Trophoblast cell (in vitro differentiated cells and primary cell): ENCODE measurements around the gene FSTL1.

ENCODE experiments used
- DNase-seq, 2 donors: peaks; one replicate each; pipeline ENCODE4 v3.0.0-alpha.2; 2016
- H2AFZ ChIP-seq: 2 replicates; pipeline ENCODE4 v1.6.1; 2013; ENCODE audit warnings: low read length, moderate library complexity, mild to moderate bottlenecking; ENCODE audit not compliant: insufficient read depth, poor library complexity
- H2AK5ac ChIP-seq: 2 replicates; pipeline ENCODE4 v1.6.1; 2013; ENCODE audit warnings: mild to moderate bottlenecking, low read length
- H2BK120ac ChIP-seq: 2 replicates; pipeline ENCODE4 v1.6.1; 2013; ENCODE audit warnings: low read length, mild to moderate bottlenecking, moderate library complexity; ENCODE audit not compliant: insufficient read depth, poor library complexity
- H2BK12ac ChIP-seq: 2 replicates; pipeline ENCODE4 v1.6.1; 2013; ENCODE audit warnings: mild to moderate bottlenecking, low read length, moderate library complexity
- H2BK5ac ChIP-seq: 2 replicates; pipeline ENCODE4 v1.6.1; 2013; ENCODE audit warnings: low read length, low read depth, moderate library complexity, mild to moderate bottlenecking; ENCODE audit not compliant: poor library complexity
- H3K14ac ChIP-seq: 2 replicates; pipeline ENCODE4 v1.6.1; 2013; ENCODE audit warnings: mild to moderate bottlenecking, low read length
- H3K18ac ChIP-seq: 2 replicates; pipeline ENCODE4 v1.6.1; 2013; ENCODE audit warnings: mild to moderate bottlenecking, low read length
- H3K23ac ChIP-seq: 2 replicates; pipeline ENCODE4 v1.6.1; 2013; ENCODE audit warnings: low read length
- H3K27ac ChIP-seq: 2 replicates; pipeline ENCODE4 v1.5.1; 2013; ENCODE audit warnings: low read depth, mild to moderate bottlenecking, inconsistent platforms, low read length, moderate library complexity
- H3K27me3 ChIP-seq: 2 replicates; pipeline ENCODE4 v1.6.1; 2013; ENCODE audit warnings: inconsistent platforms, mild to moderate bottlenecking, low read length, moderate library complexity; ENCODE audit not compliant: insufficient read depth
- H3K36me3 ChIP-seq, 2 experiments: 1 replicate in 1 of 2; 2 replicates in 1 of 2; pipeline ENCODE4 v1.6.1; 2013; ENCODE audit warnings: low read length in 2 of 2, mild to moderate bottlenecking in 2 of 2, moderate library complexity in 1 of 2; ENCODE audit not compliant: insufficient read depth in 2 of 2, control insufficient read depth in 1 of 2
- H3K4ac ChIP-seq: 2 replicates; pipeline ENCODE4 v1.6.1; 2013; ENCODE audit warnings: low read depth, mild to moderate bottlenecking, low read length, moderate library complexity
- H3K4me1 ChIP-seq, 2 experiments: 1 replicate in 1 of 2; 2 replicates in 1 of 2; pipeline ENCODE4 v1.6.1; 2013; ENCODE audit warnings: low read length in 2 of 2, mild to moderate bottlenecking in 2 of 2, moderate library complexity in 1 of 2; ENCODE audit not compliant: insufficient read depth in 2 of 2, control insufficient read depth in 1 of 2
- H3K4me2 ChIP-seq: 2 replicates; pipeline ENCODE4 v1.6.1; 2013; ENCODE audit warnings: inconsistent platforms, mild to moderate bottlenecking, low read length, moderate library complexity
- H3K4me3 ChIP-seq: 2 replicates; pipeline ENCODE4 v1.5.1; 2013; ENCODE audit warnings: mild to moderate bottlenecking, low read depth, low read length, inconsistent platforms
- H3K79me1 ChIP-seq: one replicate; pipeline ENCODE4 v1.6.1; 2013; ENCODE audit warnings: low read length
- H3K79me2 ChIP-seq: 2 replicates; pipeline ENCODE4 v1.6.1; 2013; ENCODE audit warnings: low read length, mild to moderate bottlenecking; ENCODE audit not compliant: control insufficient read depth, insufficient read depth, poor library complexity
- H3K9ac ChIP-seq: 2 replicates; pipeline ENCODE4 v1.6.1; 2013; ENCODE audit warnings: mild to moderate bottlenecking, low read length
- H3K9me3 ChIP-seq: 2 replicates; pipeline ENCODE4 v1.6.1; 2013; ENCODE audit warnings: low read depth, mild to moderate bottlenecking, control low read depth, inconsistent platforms, low read length; ENCODE audit not compliant: insufficient read depth
- H4K12ac ChIP-seq: 2 replicates; pipeline ENCODE4 v1.6.1; 2013; ENCODE audit warnings: low read depth, mild to moderate bottlenecking, low read length, moderate library complexity
- H4K8ac ChIP-seq: 2 replicates; pipeline ENCODE4 v1.6.1; 2013; ENCODE audit warnings: low read depth, mild to moderate bottlenecking, low read length, moderate library complexity
- H4K91ac ChIP-seq: one replicate; pipeline ENCODE4 v1.6.1; 2013; ENCODE audit warnings: low read depth, mild to moderate bottlenecking, low read length, moderate library complexity
- WGBS: extraction: QIAGEN DNeasy Blood & Tissue Kit; methylation state at CpG from one replicate; pipeline ENCODE4 v1.1.7; 2013; ENCODE audit warnings: missing lambda C conversion rate; ENCODE audit not compliant: insufficient read length, insufficient coverage; ENCODE audit errors: extremely low coverage; 5-methylcytosine and 5-hydroxymethylcytosine counted together

Gene FSTL1

DNA sequence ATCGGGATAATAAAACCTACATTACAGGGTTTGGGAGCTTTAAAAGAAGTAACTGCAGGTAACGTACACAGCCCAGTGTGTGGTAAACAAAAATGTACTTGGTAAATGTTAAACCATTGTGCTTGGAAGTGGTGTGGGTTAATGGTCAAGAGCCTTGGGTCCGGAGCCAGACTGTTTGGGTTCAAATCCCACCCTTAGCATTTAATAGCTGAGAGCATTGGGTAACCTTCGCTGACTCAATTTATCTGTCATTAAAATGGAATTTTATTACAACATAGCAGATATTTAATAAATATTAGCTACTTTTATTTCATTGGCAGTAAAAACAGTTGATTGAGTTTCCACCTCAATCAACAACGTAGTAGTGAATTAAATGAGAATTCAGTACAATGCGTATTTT, 1.5 kb downstream of the FSTL1 start:
- H3K4ac ChIP-seq, result peak overlapping the region; percentile 56
- H4K12ac ChIP-seq, result no peak overlapping the region
- peaks cover 19% of the 10 kb centered on the region for H3K79me2 ChIP-seq
- H4K91ac ChIP-seq, result no peak overlapping the region
- H3K27ac ChIP-seq, result peak overlapping the region; percentile 22
- H3K9ac ChIP-seq, result no peak overlapping the region
- H2AK5ac ChIP-seq, result no peak overlapping the region
- peaks cover 17% of the 10 kb centered on the region for H3K79me1 ChIP-seq
- H3K4me2 ChIP-seq, result peak overlapping the region; percentile 90
- no peaks in the 10 kb centered on the region for H3K9me3 ChIP-seq
- H3K4me3 ChIP-seq, result no peak overlapping the region
- no CpG with 5 or more reads among the region's 6 CpGs for WGBS
- H3K23ac ChIP-seq, result no peak overlapping the region
- no peak overlapping the region for H2BK12ac ChIP-seq
- peaks cover 13 to 15% of the 10 kb centered on the region in 2 experiments for H3K4me1 ChIP-seq
- H3K27me3 ChIP-seq, result no peaks in the 10 kb centered on the region
- H2BK5ac ChIP-seq, result no peak overlapping the region
- H2BK120ac ChIP-seq, result no peak overlapping the region
- H3K36me3 ChIP-seq, result peaks cover 8 to 11% of the 10 kb centered on the region in 2 experiments
- no peak overlapping the region for H4K8ac ChIP-seq
- H3K14ac ChIP-seq, result no peak overlapping the region
- H2AFZ ChIP-seq, result no peak overlapping the region
- DNase-seq, result peak in 1 of 2 donors; percentile 63
- H3K18ac ChIP-seq, result no peak overlapping the region

DNA sequence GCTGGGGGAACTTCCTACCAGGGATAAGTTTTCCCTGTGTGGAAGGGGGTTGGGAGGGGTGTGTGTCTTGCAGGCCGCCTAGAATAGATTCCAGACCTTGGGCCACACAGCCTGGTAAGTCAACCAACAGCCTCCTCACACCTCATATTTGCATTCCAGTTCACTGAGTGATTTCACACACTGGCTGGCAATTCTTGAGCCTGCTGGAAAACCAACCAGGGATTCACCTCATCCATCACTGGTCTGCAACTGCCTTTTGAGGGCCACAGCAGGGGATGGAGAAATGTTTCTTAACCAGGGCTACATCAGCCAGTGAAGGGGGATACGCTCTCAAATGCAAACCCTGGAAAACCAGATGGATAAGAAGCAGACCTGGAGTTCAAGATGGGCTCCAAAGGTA, 2.0 kb downstream of the FSTL1 start:
- H2BK120ac ChIP-seq, result no peak overlapping the region
- H3K14ac ChIP-seq, result no peak overlapping the region
- DNase-seq, result peak; percentile 40 to 57
- H3K4me2 ChIP-seq, result peak overlapping the region; percentile 54
- H3K36me3 ChIP-seq, result peaks cover 8 to 11% of the 10 kb centered on the region in 2 experiments
- H4K8ac ChIP-seq, result no peak overlapping the region
- H3K79me2 ChIP-seq, result peaks cover 19% of the 10 kb centered on the region
- H2AK5ac ChIP-seq, result no peak overlapping the region
- H2BK5ac ChIP-seq, result no peak overlapping the region
- no peak overlapping the region for H2AFZ ChIP-seq
- H3K4me1 ChIP-seq, result peaks cover 13 to 15% of the 10 kb centered on the region in 2 experiments
- H3K9ac ChIP-seq, result no peak overlapping the region
- no peak overlapping the region for H4K91ac ChIP-seq
- no peaks in the 10 kb centered on the region for H3K9me3 ChIP-seq
- WGBS, result no CpG with 5 or more reads among the region's 2 CpGs
- H4K12ac ChIP-seq, result no peak overlapping the region
- no peak overlapping the region for H3K18ac ChIP-seq
- H3K79me1 ChIP-seq, result peaks cover 17% of the 10 kb centered on the region
- no peak overlapping the region for H3K23ac ChIP-seq
- H3K27me3 ChIP-seq, result no peaks in the 10 kb centered on the region
- no peak overlapping the region for H3K4me3 ChIP-seq
- no peak overlapping the region for H3K4ac ChIP-seq
- no peak overlapping the region for H3K27ac ChIP-seq
- H2BK12ac ChIP-seq, result no peak overlapping the region

DNA sequence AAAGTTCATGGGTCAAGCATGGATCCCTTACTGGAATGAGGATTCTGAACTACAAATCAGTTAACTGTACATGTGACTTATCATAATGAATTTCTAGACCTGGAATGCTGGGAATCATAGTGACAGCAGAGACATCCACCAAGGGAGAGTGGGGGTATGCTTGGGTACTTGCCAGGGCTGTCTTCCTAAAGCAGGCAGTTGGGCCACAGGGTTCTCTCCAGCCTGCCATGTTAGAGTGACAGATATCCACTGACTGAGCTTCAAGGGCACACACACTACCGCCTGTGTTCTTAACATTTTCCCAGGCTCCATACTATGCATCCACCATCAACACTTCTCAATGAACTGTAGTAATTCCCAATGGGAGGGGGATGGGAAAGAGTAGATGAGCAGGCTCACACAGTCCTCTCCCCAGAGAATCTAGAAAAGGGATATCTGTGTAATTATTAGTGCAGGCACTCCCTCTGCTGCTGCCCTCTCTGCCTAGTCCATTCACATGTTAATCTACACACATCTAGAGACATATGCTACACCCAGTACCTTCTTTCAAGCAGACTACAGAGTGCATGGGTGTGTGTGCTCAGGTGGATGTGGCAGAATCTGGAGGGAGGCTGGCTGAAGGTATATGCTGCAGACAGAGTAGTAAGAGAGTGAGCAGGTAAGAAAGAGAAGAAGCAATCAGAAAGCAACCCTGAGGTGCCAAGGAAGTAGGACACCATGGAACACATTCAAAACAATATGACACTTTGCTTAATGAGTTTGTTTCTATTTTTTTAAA, 3.7 kb downstream of the FSTL1 start:
- Histone ChIP-seq H2BK5ac (no peak overlapping the region), H3K4me3 (no peak overlapping the region), H3K18ac (no peak overlapping the region), H2BK120ac (no peak overlapping the region), H4K8ac (no peak overlapping the region), H3K27ac (no peak overlapping the region), H3K27me3 (no peaks in the 10 kb centered on the region), H2AFZ (no peak overlapping the region), H3K79me1 (peaks cover 15% of the 10 kb centered on the region), H3K4me2 (no peak overlapping the region), H3K9ac (no peak overlapping the region), H3K36me3 (peaks cover 8 to 13% of the 10 kb centered on the region in 2 experiments), H3K23ac (peak overlapping the region; percentile 41), H4K91ac (no peak overlapping the region), H3K4me1 (peaks cover 16 to 18% of the 10 kb centered on the region in 2 experiments), H4K12ac (no peak overlapping the region), H3K4ac (peak overlapping the region; percentile 83), H3K14ac (no peak overlapping the region), H2BK12ac (no peak overlapping the region), H3K9me3 (no peaks in the 10 kb centered on the region), H3K79me2 (peaks cover 19% of the 10 kb centered on the region), H2AK5ac (no peak overlapping the region)
- no peak for DNase-seq
- WGBS, result no CpG with 5 or more reads among the region's 1 CpG

GRCh38 chr3:120445654-120446053, 5.1 kb downstream of the FSTL1 start:
- no CpG with 5 or more reads among the region's 5 CpGs for WGBS
- H3K36me3 ChIP-seq, result peaks cover 9 to 17% of the 10 kb centered on the region in 2 experiments
- peaks cover 11% of the 10 kb centered on the region for H3K79me2 ChIP-seq

More at GRCh38 chr3:120445654-120446053, 5.1 kb downstream of the FSTL1 start:
- H2AFZ ChIP-seq, result no peak overlapping the region
- peaks cover 12 to 20% of the 10 kb centered on the region in 2 experiments for H3K4me1 ChIP-seq
- no peak overlapping the region for H3K4me2 ChIP-seq
- H4K8ac ChIP-seq, result no peak overlapping the region
- no peak overlapping the region for H3K14ac ChIP-seq
- no peak overlapping the region for H3K18ac ChIP-seq
- no peak overlapping the region for H3K23ac ChIP-seq
- H2BK120ac ChIP-seq, result no peak overlapping the region
- H2BK12ac ChIP-seq, result no peak overlapping the region
- no peaks in the 10 kb centered on the region for H3K9me3 ChIP-seq
- no peak overlapping the region for H3K4me3 ChIP-seq
- H3K4ac ChIP-seq, result peak overlapping the region; percentile 53
- no peak overlapping the region for H2BK5ac ChIP-seq
- no peak overlapping the region for H3K27ac ChIP-seq
- H3K27me3 ChIP-seq, result no peaks in the 10 kb centered on the region
- H3K9ac ChIP-seq, result no peak overlapping the region
- H4K12ac ChIP-seq, result no peak overlapping the region
- H4K91ac ChIP-seq, result no peak overlapping the region
- DNase-seq, result no peak
- peaks cover 5% of the 10 kb centered on the region for H3K79me1 ChIP-seq
- no peak overlapping the region for H2AK5ac ChIP-seq
